Parathyroid adenoma (tissue), 2 donors: ENCODE measurements around the gene CYB561.

ENCODE experiments used
- H2AFZ ChIP-seq: fragments of 300-600 bp; sonication (generic); one replicate; pipeline ENCODE4 v1.7.0; 2017; ENCODE audit warnings: antibody characterized with exemption, mild to moderate bottlenecking
- H3K27ac ChIP-seq: fragments of 300-600 bp; sonication (generic); one replicate; pipeline ENCODE4 v1.7.0; 2017
- H3K27me3 ChIP-seq: fragments of 300-600 bp; sonication (generic); one replicate; pipeline ENCODE4 v1.7.0; 2017; ENCODE audit warnings: low read length; ENCODE audit not compliant: control insufficient read depth, insufficient read depth
- H3K36me3 ChIP-seq: fragments of 300-600 bp; sonication (generic); one replicate; pipeline ENCODE4 v1.7.0; 2017; ENCODE audit warnings: low read length; ENCODE audit not compliant: control insufficient read depth, insufficient read depth
- H3K4me1 ChIP-seq: fragments of 300-600 bp; sonication (generic); one replicate; pipeline ENCODE4 v1.7.0; 2017; ENCODE audit warnings: control low read depth
- H3K4me2 ChIP-seq: fragments of 300-600 bp; sonication (generic); one replicate; pipeline ENCODE4 v1.7.0; 2017; ENCODE audit warnings: low read length
- H3K4me3 ChIP-seq: fragments of 300-600 bp; sonication (generic); one replicate; pipeline ENCODE4 v1.7.0; 2017; ENCODE audit warnings: low read depth, low read length
- H3K79me2 ChIP-seq: fragments of 300-600 bp; sonication (generic); one replicate; pipeline ENCODE4 v1.7.0; 2017; ENCODE audit warnings: control low read depth
- H3K9ac ChIP-seq: fragments of 300-600 bp; sonication (generic); one replicate; pipeline ENCODE4 v1.7.0; 2017; ENCODE audit warnings: mild to moderate bottlenecking
- H3K9me3 ChIP-seq: fragments of 300-600 bp; sonication (generic); one replicate; pipeline ENCODE4 v1.7.0; 2017; ENCODE audit warnings: low read length; ENCODE audit not compliant: control insufficient read depth
- TF ChIP-seq, protein P1 (sequence below): fragments of 300-600 bp; sonication (generic); IDR thresholded peaks from one replicate; pipeline ENCODE4 v1.7.0; 2017; ENCODE audit warnings: antibody characterized with exemption, mild to moderate bottlenecking
- donor health status: primary hyperparathyroidism.

The CYB561 gene

GRCh38 chr17:63419949-63420867 is 25.9 kb downstream of the CYB561 start:
- Histone ChIP-seq H3K9me3 (no peaks in the 10 kb centered on the region), H3K27me3 (no peaks in the 10 kb centered on the region), H3K79me2 (no peaks in the 10 kb centered on the region), H3K9ac (no peak overlapping the region), H3K36me3 (no peaks in the 10 kb centered on the region), H2AFZ (no peak overlapping the region), H3K4me1 (no peaks in the 10 kb centered on the region), H3K27ac (no peak overlapping the region), H3K4me2 (no peak overlapping the region), H3K4me3 (no peak overlapping the region)
- TF ChIP-seq, protein P1, sequence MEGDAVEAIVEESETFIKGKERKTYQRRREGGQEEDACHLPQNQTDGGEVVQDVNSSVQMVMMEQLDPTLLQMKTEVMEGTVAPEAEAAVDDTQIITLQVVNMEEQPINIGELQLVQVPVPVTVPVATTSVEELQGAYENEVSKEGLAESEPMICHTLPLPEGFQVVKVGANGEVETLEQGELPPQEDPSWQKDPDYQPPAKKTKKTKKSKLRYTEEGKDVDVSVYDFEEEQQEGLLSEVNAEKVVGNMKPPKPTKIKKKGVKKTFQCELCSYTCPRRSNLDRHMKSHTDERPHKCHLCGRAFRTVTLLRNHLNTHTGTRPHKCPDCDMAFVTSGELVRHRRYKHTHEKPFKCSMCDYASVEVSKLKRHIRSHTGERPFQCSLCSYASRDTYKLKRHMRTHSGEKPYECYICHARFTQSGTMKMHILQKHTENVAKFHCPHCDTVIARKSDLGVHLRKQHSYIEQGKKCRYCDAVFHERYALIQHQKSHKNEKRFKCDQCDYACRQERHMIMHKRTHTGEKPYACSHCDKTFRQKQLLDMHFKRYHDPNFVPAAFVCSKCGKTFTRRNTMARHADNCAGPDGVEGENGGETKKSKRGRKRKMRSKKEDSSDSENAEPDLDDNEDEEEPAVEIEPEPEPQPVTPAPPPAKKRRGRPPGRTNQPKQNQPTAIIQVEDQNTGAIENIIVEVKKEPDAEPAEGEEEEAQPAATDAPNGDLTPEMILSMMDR: no peak

- Histone ChIP-seq H3K79me2 (no peaks in the 10 kb centered on the region), H3K9me3 (no peaks in the 10 kb centered on the region), H3K4me3 (no peak overlapping the region), H3K27me3 (no peaks in the 10 kb centered on the region), H3K9ac (no peak overlapping the region), H3K36me3 (no peaks in the 10 kb centered on the region), H3K4me1 (no peaks in the 10 kb centered on the region), H3K4me2 (no peak overlapping the region), H2AFZ (no peak overlapping the region), H3K27ac (no peak overlapping the region)
- TF ChIP-seq, protein P1: no peak
Measured at GRCh38 chr17:63419398-63419797, 26.7 kb downstream of the CYB561 start.

GRCh38 chr17:63418540-63418939 is 27.6 kb downstream of the CYB561 start:
- H3K27ac ChIP-seq: no peak overlapping the region
- no peak overlapping the region for H3K9ac ChIP-seq
- no peak overlapping the region for H3K4me2 ChIP-seq
- no peak overlapping the region for H3K4me3 ChIP-seq
- TF ChIP-seq, protein P1: no peak
- H3K4me1 ChIP-seq: no peaks in the 10 kb centered on the region
- no peak overlapping the region for H2AFZ ChIP-seq
- no peaks in the 10 kb centered on the region for H3K27me3 ChIP-seq
- H3K36me3 ChIP-seq: no peaks in the 10 kb centered on the region
- H3K9me3 ChIP-seq: no peaks in the 10 kb centered on the region
- H3K79me2 ChIP-seq: no peaks in the 10 kb centered on the region

GRCh38 chr17:63414222-63414621 is 31.9 kb downstream of the CYB561 start:
- Histone ChIP-seq H3K79me2 (no peaks in the 10 kb centered on the region), H3K36me3 (no peaks in the 10 kb centered on the region), H3K27me3 (no peaks in the 10 kb centered on the region), H3K4me1 (no peaks in the 10 kb centered on the region), H2AFZ (no peak overlapping the region), H3K27ac (no peak overlapping the region), H3K9ac (no peak overlapping the region), H3K4me3 (no peak overlapping the region), H3K9me3 (no peaks in the 10 kb centered on the region), H3K4me2 (no peak overlapping the region)
- TF ChIP-seq, protein P1: no peak

DNA sequence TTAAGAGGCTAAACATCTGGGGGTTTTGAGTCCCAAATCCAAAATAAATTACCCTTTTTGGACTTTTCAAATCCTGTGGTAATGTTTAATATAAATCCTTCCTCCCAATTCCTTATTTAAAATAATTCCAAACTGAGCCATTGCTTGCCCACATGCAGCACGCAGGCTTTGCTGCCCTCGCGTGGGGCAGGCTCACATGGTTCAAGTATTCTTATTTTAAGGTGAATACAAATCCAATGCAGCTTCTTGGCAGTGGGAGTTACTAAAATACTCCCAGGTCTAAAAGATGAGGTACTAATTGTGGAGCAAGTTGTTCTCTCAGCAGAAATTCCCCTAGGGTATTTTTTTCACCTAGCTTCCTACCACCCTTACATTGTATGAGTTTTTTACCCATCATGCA is 33.0 kb downstream of the CYB561 start:
- TF ChIP-seq, protein P1: no peak
- Histone ChIP-seq H3K27ac (no peak overlapping the region), H3K79me2 (no peaks in the 10 kb centered on the region), H3K36me3 (no peaks in the 10 kb centered on the region), H3K9me3 (no peaks in the 10 kb centered on the region), H3K4me3 (no peak overlapping the region), H3K27me3 (no peaks in the 10 kb centered on the region), H3K9ac (no peak overlapping the region), H2AFZ (no peak overlapping the region), H3K4me2 (no peak overlapping the region), H3K4me1 (no peaks in the 10 kb centered on the region)
